ENCODE data around the gene DTX1. TPM values are rescaled to one million over a fixed set of nuclear protein-coding genes. Genes with fewer than 3 reads are reported as not detected.

Gene DTX1
- total and polyA plus RNA-seq, 2 donors (not counting 1 experiment from before 2014, with no cell fraction given): 47.0 to 49.5 TPM

GRCh38 chr12:113048716-113049127 lies 7.8 kb upstream of the DTX1 start:
- no CpG with 5 or more reads among the region's 6 CpGs for WGBS (ENCODE audit: insufficient coverage)
- intact Hi-C loops (cut with micrococcal nuclease): loop anchor here (1.0 kb wide), 3 partner anchors 44 to 126 kb away; no protein-coding TSS in a partner anchor
- Mint-ChIP-seq H3K27me3 (peaks cover 5% of the 10 kb centered on the region), H3K9me3 (ENCODE audit: insufficient read depth) (no peaks in the 10 kb centered on the region), H3K4me1 (peaks cover 47% of the 10 kb centered on the region), H3K4me3 (peak overlapping the region; percentile 37), H3K27ac (peak overlapping the region; percentile 43)
- peak overlapping the region; percentile 50 for H3K4me2 ChIP-seq (replicated peaks; ENCODE audit: low read depth, low read length, poor library complexity, severe bottlenecking)
- ChIA-PET CTCF (interaction anchor here (0.7 to 15.1 kb wide), 27 partner anchors 10 to 306 kb away, joined by 3 to 359 read pairs (median 6); no protein-coding TSS in a partner anchor), POLR2A (interaction anchor here (0.5 to 1.6 kb wide), 4 partner anchors 13 to 123 kb away, joined by 3 to 7 read pairs (median 5); no protein-coding TSS in a partner anchor)
- no peak overlapping the region for H3K4me3 ChIP-seq (ENCODE audit: control extremely low read depth in 1 of 5, extremely low read depth in 1 of 5, insufficient read depth in 1 of 5, low read depth in 2 of 5, low read length in 4 of 5)
- DNase-seq (peak; percentile 84), ATAC-seq (ENCODE audit: low read depth) (peak; percentile 55)
- peaks cover 48 to 50% of the 10 kb centered on the region in 2 donors for H3K4me1 ChIP-seq (ENCODE audit: control insufficient read depth in 2 of 2, insufficient read depth in 2 of 2, low read length in 2 of 2)
- H3K36me3 ChIP-seq (replicated peaks in 1 of 2; ENCODE audit: control extremely low read depth in 1 of 2, control insufficient read depth in 1 of 2, extremely low read depth in 1 of 2, insufficient read depth in 2 of 2, low read length in 1 of 2): no peaks in the 10 kb centered on the region
- TF ChIP-seq CTCF (IDR thresholded peaks at IDR 0.05): peak; percentile 85
- no peak for TF ChIP-seq EZH2 (IDR thresholded peaks at IDR 0.05; ENCODE audit: borderline replicate concordance, insufficient read depth, low read depth, low read length, poor library complexity, severe bottlenecking)
- peaks cover 11% of the 10 kb centered on the region for H3K79me2 ChIP-seq (ENCODE audit: control insufficient read depth, insufficient read depth, low read length)
- H3K9ac ChIP-seq (ENCODE audit: low read length): no peak overlapping the region
- H4K20me1 ChIP-seq (ENCODE audit: control insufficient read depth, insufficient read depth, low read length, poor library complexity, severe bottlenecking): no peaks in the 10 kb centered on the region
- H3K9me3 ChIP-seq (ENCODE audit: control extremely low read depth in 1 of 3, control insufficient read depth in 2 of 3, insufficient read depth in 1 of 3, low read length in 2 of 3): no peaks in the 10 kb centered on the region
- no peak overlapping the region for H2AFZ ChIP-seq (ENCODE audit: insufficient read depth, low read depth, low read length, poor library complexity, severe bottlenecking)
- no peaks in the 10 kb centered on the region for H3K27me3 ChIP-seq (replicated peaks in 1 of 4; ENCODE audit: control extremely low read depth in 1 of 4, control insufficient read depth in 3 of 4, insufficient read depth in 4 of 4, low read length in 3 of 4)
- peak overlapping the region; percentile 39 to 53 for H3K27ac ChIP-seq (ENCODE audit: low read length in 2 of 2)

GRCh38 chr12:113049976-113050742 lies 6.4 kb upstream of the DTX1 start:
- H3K4me3 ChIP-seq (ENCODE audit: control extremely low read depth in 1 of 5, extremely low read depth in 1 of 5, insufficient read depth in 1 of 5, low read depth in 2 of 5, low read length in 4 of 5): no peak overlapping the region
- H3K9ac ChIP-seq (ENCODE audit: low read length): no peak overlapping the region
- H3K4me1 ChIP-seq (ENCODE audit: control insufficient read depth in 2 of 2, insufficient read depth in 2 of 2, low read length in 2 of 2): peaks cover 61 to 64% of the 10 kb centered on the region in 2 donors
- TF ChIP-seq CTCF (IDR thresholded peaks at IDR 0.05) (peak; percentile 45), EZH2 (IDR thresholded peaks at IDR 0.05; ENCODE audit: borderline replicate concordance, insufficient read depth, low read depth, low read length, poor library complexity, severe bottlenecking) (no peak)
- ATAC-seq (ENCODE audit: low read depth): peak; percentile 46
- H3K36me3 ChIP-seq (replicated peaks in 1 of 2; ENCODE audit: control extremely low read depth in 1 of 2, control insufficient read depth in 1 of 2, extremely low read depth in 1 of 2, insufficient read depth in 2 of 2, low read length in 1 of 2): no peaks in the 10 kb centered on the region
- intact Hi-C loops (cut with micrococcal nuclease): loop anchor here (1.0 kb wide), 1 partner anchor 103 kb away; no protein-coding TSS in a partner anchor
- no peaks in the 10 kb centered on the region for H3K9me3 ChIP-seq (ENCODE audit: control extremely low read depth in 1 of 3, control insufficient read depth in 2 of 3, insufficient read depth in 1 of 3, low read length in 2 of 3)
- H3K27ac ChIP-seq (ENCODE audit: low read length in 2 of 2): peak overlapping the region; percentile 7 to 64
- peak; percentile 60 for DNase-seq
- H3K27ac Mint-ChIP-seq: peak overlapping the region; percentile 80
- H4K20me1 ChIP-seq (ENCODE audit: control insufficient read depth, insufficient read depth, low read length, poor library complexity, severe bottlenecking): no peaks in the 10 kb centered on the region
- peak overlapping the region; percentile 56 for H3K4me3 Mint-ChIP-seq
- peaks cover 25% of the 10 kb centered on the region for H3K79me2 ChIP-seq (ENCODE audit: control insufficient read depth, insufficient read depth, low read length)
- H3K9me3 Mint-ChIP-seq (ENCODE audit: insufficient read depth): no peaks in the 10 kb centered on the region
- H3K4me1 Mint-ChIP-seq: peaks cover 60% of the 10 kb centered on the region
- ChIA-PET POLR2A (interaction anchor here (0.8 to 2.0 kb wide), 6 partner anchors 12 to 124 kb away, joined by 3 to 12 read pairs (median 6); no protein-coding TSS in a partner anchor), CTCF (interaction anchor here (0.6 to 15.1 kb wide), 26 partner anchors 12 to 183 kb away, joined by 3 to 359 read pairs (median 5); partner anchors contain the start of gene OAS2)
- H3K27me3 Mint-ChIP-seq: no peaks in the 10 kb centered on the region
- 23% methylated on average over 6 of the region's 11 CpGs for WGBS (ENCODE audit: insufficient coverage)
- no peaks in the 10 kb centered on the region for H3K27me3 ChIP-seq (replicated peaks in 1 of 4; ENCODE audit: control extremely low read depth in 1 of 4, control insufficient read depth in 3 of 4, insufficient read depth in 4 of 4, low read length in 3 of 4)
- no peak overlapping the region for H2AFZ ChIP-seq (ENCODE audit: insufficient read depth, low read depth, low read length, poor library complexity, severe bottlenecking)
- H3K4me2 ChIP-seq (replicated peaks; ENCODE audit: low read depth, low read length, poor library complexity, severe bottlenecking): peak overlapping the region; percentile 60
